HG03460 (cell line): Measurements from ENCODE around the gene VBP1.
"Not testable (repeated sequence)": the region's sequence is repeated elsewhere in the genome, so short reads cannot be mapped to it uniquely, and the experiment has no call there.

Experiments
- ATAC-seq: cut with Tn5 transposase; IDR thresholded peaks from one replicate; pipeline ENCODE4 v1.9.1; 2021; ENCODE audit not compliant: unreplicated experiment

The VBP1 gene

DNA sequence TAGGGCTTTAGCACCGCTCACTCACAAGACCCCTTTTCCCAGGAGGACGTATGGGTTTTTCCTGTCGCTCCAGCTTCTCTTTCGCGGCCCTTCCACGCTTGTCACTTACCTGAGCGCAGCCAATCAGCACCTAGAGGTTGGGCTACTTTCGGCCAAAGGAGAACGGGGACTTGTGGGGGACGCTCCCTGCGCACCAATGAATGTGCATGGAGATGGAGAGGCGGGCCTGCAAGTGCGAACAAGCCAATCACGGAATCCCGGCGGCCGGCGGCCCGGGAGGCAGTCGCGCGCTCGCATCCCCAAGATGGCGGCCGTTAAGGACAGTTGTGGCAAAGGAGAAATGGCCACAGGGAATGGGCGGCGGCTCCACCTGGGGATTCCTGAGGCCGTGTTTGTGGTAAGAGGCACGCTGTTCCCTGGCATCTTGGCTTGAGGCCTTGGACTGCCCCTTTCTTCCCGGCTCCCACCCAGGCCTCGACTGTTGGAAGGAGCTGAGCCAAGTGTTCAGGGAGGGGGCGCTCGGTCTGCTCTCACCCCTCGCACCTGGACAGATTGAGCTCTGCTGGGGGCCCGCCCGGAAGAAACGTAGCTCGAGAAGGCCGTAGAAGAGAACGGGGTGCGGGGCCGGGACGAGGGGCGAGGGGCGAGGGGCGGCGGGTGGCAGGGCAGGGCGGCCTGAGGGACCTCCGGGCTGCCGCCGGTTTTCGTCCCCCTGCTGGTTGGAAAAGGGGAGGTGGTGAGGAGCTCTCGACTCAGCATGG is at the start of gene VBP1:
TSS of gene VBP1 (plus strand) at position 282 of the 761 bp plus-strand sequence. CDS start at position 305, 23 bp downstream.
- peak; percentile 96 for ATAC-seq

DNA sequence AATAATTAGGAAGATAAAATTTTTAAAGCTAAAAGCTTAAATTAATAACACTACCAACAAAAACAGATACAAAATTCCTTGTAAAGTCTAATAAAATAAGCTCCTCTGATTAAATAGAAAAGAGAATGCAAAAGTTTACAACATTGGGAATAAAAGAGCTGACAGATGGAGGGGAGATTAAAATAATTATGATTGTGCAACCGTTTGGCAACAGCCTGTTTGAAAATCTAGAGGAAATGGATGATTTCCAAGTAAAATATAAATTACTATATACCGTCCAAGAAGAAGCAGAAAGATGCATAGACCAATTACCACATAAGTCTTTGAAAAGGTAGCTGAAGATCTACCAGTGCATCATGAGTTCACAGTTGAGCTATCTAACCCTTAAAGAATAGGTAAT is 46.4 kb upstream of the VBP1 start:
- no peak for ATAC-seq

GRCh38 chrX:155179346-155179997 is 36.8 kb upstream of the VBP1 start:
- ATAC-seq, result no peak

DNA sequence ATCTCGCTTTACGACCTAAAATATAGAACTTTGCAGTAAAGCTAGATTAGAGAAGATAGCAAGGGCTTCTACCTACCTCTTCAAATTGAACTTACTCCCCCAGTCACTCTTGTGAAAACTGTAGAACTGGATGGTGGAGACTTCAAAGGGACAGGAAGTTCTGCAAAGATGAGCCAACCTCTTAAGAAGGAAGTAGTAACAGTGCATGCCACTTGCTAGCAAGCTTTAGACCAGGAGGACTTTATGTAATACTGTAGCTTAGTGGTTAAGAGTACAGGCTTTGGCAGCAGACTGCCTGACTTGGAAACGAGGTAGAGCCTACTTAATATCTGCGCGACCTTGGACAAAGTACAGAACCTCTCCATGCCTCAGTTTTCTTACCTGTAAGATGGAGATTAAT is 27.5 kb upstream of the VBP1 start:
- no peak for ATAC-seq

- no peak for ATAC-seq
Measured at GRCh38 chrX:155211208-155211607, 5.1 kb upstream of the VBP1 start.

DNA sequence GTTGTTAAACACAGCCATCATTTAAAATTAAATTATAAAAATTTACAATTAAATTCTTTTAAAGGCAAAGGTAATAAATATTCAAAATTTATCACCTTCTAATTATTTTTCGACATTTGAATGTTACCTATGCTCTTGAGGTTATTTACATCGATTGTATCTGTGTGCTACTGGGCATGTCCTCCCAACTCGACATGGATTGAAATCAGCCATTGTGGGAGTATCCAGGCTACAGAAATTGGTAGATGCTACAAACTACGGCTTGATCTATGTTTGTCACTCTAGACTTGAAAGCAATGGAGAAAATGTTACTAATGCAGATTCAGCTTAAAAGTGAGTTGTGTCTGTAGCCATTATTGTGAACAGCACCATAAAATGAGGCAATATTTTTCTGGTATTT is 2.5 kb upstream of the VBP1 start:
- ATAC-seq, result no peak

DNA sequence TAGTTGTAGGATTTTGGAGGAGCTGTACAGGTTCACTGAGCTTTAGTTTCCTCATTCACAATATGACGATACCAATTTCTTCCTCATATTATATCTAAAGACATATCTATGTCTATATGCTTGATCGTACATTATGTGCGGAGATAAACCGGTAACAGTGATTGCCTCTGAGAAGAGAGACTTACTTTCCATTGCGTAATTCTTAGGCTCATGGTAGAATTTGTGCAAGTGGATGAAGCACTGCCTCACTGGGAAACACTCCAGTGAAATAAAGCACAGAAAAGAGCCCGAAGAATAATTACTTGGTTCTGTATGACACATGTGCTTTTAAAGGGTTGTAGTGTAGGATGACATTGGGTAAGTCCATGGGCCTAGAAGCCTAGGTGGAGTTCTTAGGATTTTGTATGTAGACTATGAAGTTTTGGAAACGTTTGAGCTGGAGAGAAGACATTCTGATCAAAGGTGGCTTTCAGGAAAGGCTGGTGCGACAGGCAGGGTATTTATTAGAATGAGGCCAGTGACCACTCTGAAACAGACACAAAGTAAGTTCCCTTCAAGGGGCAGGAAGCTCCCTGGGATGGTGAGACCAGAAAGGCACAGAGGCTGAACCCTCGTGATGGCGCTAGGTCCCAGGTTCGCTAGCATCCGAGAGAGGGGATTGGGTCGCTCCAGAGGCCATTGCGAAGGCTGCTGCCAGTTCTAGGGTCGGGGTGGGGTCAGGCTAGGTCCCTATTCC is 649 bp upstream of the VBP1 start:
- ATAC-seq, result peak; percentile 26

DNA sequence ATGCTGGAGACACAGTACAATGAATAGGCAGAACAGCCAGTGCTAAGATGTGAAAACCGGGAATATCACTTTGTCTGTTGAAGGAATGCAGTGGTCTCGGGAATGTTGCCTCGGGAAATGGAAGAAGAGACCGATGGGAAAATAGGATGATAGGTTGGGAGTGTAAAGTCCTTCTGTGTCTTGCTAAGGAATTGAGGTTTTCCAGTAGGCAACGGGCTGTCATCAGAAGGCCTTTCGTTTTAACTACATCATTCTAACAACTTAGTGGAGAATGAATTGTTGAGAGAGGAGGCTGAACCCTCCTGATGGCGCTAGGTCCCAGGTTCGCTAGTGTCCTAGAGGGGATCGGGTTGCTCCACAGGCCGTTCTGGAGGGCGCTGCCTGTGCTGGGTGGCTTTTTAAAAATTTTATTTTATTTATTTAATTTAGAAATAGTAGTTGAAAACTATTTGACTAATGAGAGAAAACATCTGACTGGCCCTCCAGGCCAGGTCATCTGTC is 730 bp downstream of the VBP1 start:
- no peak for ATAC-seq

- ATAC-seq, result no peak
Measured at GRCh38 chrX:155218777-155219176, 2.5 kb downstream of the VBP1 start.

DNA sequence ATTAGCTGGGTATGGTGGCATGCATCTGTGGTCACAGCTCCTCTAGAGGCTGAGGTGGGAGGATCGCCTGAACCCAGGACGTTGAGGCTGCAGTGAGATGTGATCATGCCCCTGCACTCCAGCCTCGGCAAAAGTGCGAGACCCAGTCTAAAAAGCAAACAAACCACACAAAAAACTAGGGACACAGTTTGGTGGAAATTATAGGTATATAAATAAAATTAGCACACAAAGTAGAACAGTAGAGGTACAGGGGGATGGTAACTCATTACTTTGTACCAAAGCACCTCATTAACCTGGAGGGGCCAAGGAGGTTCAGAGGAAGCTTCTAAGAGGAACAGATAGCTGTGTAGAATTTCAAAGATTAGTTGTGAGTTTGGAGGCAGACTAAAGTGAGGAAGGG is 5.1 kb downstream of the VBP1 start:
- ATAC-seq, result no peak

DNA sequence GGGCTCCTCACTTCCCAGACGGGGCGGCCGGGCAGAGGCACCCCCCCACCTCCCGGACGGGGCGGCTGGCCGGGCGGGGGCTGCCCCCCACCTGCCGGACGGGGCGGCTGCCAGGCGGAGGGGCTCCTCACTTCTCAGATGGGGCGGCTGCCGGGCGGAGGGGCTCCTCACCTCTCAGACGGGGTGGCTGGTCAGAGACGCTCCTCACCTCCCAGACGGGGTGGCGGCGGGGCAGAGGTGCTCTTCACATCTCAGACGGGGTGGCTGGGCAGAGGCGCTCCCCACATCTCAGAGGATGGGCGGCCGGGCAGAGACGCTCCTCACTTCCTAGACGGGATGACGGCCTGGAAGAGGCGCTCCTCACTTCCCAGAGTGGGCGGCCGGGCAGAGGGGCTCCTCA is 7.5 kb downstream of the VBP1 start:
- ATAC-seq, result not testable (repeated sequence)

DNA sequence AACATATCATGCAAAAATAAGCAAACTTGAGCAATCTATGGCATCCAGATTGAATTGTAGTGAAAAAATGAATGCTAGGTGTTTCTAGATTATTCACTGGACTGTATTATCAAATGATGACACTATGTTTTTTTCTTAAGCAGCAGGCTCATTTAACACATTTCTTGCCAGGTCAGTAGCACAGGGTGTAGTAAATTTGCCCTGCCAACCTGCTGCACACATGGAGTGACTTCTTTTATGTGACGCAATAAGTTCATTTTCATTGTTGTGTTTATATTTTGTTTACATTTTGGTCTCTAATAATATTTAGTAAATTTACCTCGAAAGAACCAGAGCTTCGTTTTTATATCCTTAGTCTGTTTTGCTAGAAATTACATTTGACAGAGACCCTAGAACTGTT is 9.5 kb downstream of the VBP1 start:
- no peak for ATAC-seq

DNA sequence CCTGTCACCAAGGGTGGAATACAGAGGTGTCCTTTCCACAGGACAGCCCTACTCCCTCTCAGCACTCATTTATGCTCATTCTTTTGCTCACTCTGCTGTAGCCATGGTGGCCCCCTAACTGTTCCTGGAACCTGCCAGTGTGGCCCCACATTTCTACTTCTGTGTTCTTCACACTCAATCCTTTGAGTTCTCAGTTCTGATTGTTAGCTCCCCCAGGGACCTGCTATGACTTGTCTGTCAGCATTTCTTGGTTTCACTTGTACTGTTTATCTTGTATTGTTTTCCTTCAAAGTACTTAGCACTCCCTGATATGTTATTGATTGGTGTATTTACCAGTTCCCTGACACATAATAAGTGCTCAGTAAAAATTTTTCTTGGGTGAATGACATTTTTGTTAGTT is 14.9 kb downstream of the VBP1 start:
- ATAC-seq, result peak; percentile 88

GRCh38 chrX:155235891-155236290 is 19.6 kb downstream of the VBP1 start:
- no peak for ATAC-seq

DNA sequence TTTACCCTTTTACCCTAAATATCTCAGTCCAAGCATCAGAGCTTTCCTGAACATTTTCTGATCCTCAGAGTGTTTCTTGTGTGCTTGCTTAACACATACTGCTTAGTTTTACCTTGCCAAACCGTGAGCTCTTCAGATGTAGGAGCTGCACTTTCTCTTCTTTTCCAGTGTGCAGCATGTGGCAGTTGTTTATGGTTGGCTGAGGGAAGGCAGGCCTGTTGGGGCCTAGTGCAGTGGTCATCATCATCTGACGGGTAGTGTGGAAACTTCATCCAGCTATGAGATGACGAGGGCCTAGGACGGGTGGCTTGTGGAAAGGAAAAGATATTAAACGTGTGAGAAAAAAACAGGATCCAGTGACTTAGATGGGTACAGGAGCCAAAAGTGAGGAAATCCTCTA is 21.5 kb downstream of the VBP1 start:
- no peak for ATAC-seq

DNA sequence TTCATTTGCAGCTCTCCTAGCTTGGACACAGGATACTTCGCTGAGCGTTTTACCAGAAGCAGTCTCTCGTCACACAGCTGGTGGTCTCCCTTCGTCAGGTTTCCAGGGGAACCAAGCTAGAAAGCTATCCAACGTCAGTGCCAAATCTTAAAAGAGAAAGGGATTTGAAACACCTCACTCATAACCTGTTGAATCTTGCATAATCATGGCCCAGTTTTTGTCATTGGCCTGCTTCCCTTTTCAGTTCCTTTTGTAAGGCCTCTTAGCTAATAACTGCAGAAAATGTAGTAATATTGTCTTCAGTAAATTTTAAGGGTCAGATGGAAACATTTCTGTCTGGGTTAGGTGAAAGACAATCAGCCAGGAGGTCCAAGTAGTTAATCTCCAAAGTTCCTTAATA is 26.0 kb downstream of the VBP1 start:
- no peak for ATAC-seq

GRCh38 chrX:155246748-155247147 is 30.5 kb downstream of the VBP1 start:
- ATAC-seq, result no peak

DNA sequence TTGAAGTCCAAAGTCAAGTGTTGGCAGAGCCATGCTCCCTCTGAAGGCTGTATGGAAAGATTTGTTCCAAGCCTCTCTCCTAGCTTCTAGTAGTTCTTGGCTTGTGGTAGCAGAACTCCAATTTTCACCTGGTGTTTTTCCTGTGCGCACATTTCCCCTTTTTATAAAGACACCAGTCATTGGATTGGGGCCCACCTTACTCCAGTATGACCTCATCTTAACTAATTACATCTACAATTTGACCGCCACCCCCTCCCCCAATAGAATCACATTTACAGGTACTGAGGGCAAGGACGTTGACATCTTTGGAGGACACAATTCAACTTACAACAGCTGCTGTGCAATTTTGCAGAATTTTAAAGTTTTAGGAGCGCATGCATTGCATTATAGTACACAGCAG is 31.2 kb downstream of the VBP1 start:
- no peak for ATAC-seq

- no peak for ATAC-seq
Measured at GRCh38 chrX:155251391-155251790, 35.1 kb downstream of the VBP1 start.

GRCh38 chrX:155259752-155260151 is 43.5 kb downstream of the VBP1 start:
- no peak for ATAC-seq

GRCh38 chrX:155262970-155263754 is 46.9 kb downstream of the VBP1 start:
- ATAC-seq, result peak; percentile 36
